NT2/D1 (cell line): ENCODE results near the gene VPS35.
"Not testable (repeated sequence)": the region's sequence is repeated elsewhere in the genome, so short reads cannot be mapped to it uniquely, and the experiment has no call there.

Experiments
- DNase-seq: peaks from one replicate; pipeline ENCODE4 v3.0.0-alpha.2; 2011; ENCODE audit warnings: low read depth, low spot score
- H3K27me3 ChIP-seq: 2 replicates; pipeline ENCODE4 v1.6.0; 2011; ENCODE audit warnings: mild to moderate bottlenecking; ENCODE audit not compliant: insufficient read length, insufficient read depth
- H3K36me3 ChIP-seq: 2 replicates; pipeline ENCODE4 v1.6.1; 2011; ENCODE audit warnings: mild to moderate bottlenecking, low read length, mixed read lengths; ENCODE audit not compliant: insufficient read depth, insufficient read length
- H3K4me1 ChIP-seq: 2 replicates; pipeline ENCODE4 v1.5.1; 2011; ENCODE audit not compliant: insufficient read depth, insufficient read length
- H3K4me3 ChIP-seq: 2 replicates; pipeline ENCODE4 v1.5.1; 2011; ENCODE audit warnings: low read depth; ENCODE audit not compliant: insufficient read length
- H3K9ac ChIP-seq: 2 replicates; pipeline ENCODE4 v1.6.0; 2011; ENCODE audit warnings: low read depth; ENCODE audit not compliant: insufficient read length
- H3K9me3 ChIP-seq: 2 replicates; pipeline ENCODE4 v1.5.1; 2011; ENCODE audit warnings: mild to moderate bottlenecking, low read length; ENCODE audit not compliant: insufficient read depth
- SUZ12 ChIP-seq: IDR thresholded peaks from 2 replicates; pipeline ENCODE4 v1.6.1; 2011; ENCODE audit not compliant: insufficient read length, insufficient read depth; ENCODE audit errors: extremely low read depth
- YY1 ChIP-seq: IDR thresholded peaks from 2 replicates; pipeline ENCODE4 v1.6.1; 2011; ENCODE audit not compliant: insufficient read length, insufficient read depth
- ZNF274 ChIP-seq: IDR thresholded peaks from 2 replicates; pipeline ENCODE4 v1.6.1; 2011; ENCODE audit warnings: mild to moderate bottlenecking, low read depth, low read length

VPS35 gene

DNA sequence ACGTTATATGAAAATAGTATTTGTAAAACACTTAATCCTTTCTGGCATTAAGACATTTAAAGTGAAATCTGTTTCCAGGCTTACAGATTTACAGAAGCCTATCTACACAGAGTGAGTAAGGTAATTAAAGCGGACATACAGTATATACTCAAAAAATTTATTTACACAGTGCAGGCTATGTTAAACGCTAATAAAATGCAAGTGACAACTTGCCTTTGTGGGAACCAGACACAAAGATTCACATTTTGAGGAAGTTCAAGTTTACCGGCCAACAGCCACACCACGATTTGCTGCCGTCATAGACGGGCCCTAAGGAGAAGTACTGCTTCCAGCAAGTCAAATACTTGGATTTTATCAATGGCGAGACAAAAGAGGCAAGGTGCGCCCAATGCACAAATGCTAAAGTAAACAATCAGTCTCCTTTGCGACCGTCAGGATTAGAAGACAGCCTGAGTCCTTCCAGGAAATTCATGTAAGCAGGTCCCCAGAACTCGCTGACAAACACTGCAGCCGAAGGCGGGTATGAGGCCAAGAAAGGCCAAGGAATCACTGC is 801 bp downstream of the VPS35 start:
- no peak for TF ChIP-seq YY1
- no peak for TF ChIP-seq ZNF274
- no peak for TF ChIP-seq SUZ12

DNA sequence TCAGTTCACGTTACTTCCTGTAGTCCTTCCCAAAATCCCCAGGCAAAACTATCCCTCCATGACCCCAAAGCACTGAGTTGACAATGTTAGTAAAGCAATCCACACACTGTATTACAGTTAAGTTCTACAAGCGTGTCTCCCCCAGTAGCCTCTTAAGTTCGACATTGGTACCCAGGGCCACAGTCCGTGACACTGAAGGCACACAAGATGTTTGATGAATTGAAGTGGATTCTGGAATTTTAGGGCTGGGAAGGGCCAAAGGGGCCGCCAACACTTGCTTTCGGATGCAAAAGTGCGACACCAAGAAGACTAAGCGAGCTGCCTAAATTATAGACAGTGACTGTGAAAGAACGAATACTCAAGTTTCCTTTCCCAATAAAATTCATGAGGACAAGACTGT is 1.5 kb downstream of the VPS35 start:
- peak overlapping the region; percentile 94 for H3K9ac ChIP-seq

More for the DNA sequence above, 801 bp downstream of the VPS35 start:
- no peaks in the 10 kb centered on the region for H3K27me3 ChIP-seq
- H3K4me1 ChIP-seq = no peaks in the 10 kb centered on the region
- no peak for DNase-seq
- peak overlapping the region; percentile 95 for H3K4me3 ChIP-seq
- H3K9me3 ChIP-seq = no peaks in the 10 kb centered on the region
- H3K9ac ChIP-seq = peak overlapping the region; percentile 94
- H3K36me3 ChIP-seq = peaks cover 35% of the 10 kb centered on the region

DNA sequence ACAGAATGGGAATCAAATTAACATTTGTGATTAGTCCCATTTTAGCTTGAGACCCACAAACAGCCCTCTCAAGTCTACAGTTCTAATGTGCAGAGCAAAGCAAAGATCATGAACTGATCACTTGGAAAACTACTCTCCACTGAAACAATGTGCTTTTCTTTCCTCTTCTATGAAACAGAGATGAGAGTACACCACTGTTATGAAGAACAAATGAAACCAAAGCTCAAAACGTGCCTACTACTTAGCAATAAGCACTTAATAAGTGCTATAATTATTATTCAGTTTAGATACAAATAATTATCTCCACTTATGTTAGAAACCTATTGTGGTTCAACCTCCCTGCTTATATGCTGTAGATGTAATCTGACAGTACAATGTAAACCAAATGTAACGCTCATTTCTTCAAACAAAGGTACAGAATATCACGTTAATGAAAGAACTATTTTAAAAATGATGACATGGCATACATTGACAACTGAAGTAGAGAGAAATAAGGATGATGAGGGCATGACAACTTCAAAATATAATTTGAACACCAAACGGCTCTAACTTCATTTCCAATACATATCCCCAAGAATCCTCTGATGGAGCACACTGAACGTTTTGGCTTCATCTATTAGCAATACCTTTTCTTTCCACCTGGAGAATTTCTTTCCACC is 2.0 kb downstream of the VPS35 start:
- peaks cover 27% of the 10 kb centered on the region for H3K36me3 ChIP-seq
- TF ChIP-seq SUZ12 = no peak
- no peaks in the 10 kb centered on the region for H3K9me3 ChIP-seq
- no peaks in the 10 kb centered on the region for H3K27me3 ChIP-seq
- no peak overlapping the region for H3K9ac ChIP-seq
- H3K4me1 ChIP-seq = no peaks in the 10 kb centered on the region
- peak overlapping the region; percentile 95 for H3K4me3 ChIP-seq
- DNase-seq = no peak

More for the DNA sequence above, 1.5 kb downstream of the VPS35 start:
- TF ChIP-seq YY1 (no peak), SUZ12 (no peak), ZNF274 (no peak)
- H3K4me3 ChIP-seq = peak overlapping the region; percentile 95
- no peaks in the 10 kb centered on the region for H3K9me3 ChIP-seq
- no peak for DNase-seq
- H3K27me3 ChIP-seq = no peaks in the 10 kb centered on the region
- peaks cover 32% of the 10 kb centered on the region for H3K36me3 ChIP-seq
- H3K4me1 ChIP-seq = no peaks in the 10 kb centered on the region

GRCh38 chr16:46681867-46682266 is 7.1 kb downstream of the VPS35 start:
- H3K4me3 ChIP-seq, H3K9me3 ChIP-seq, H3K27me3 ChIP-seq, H3K4me1 ChIP-seq, H3K9ac ChIP-seq, DNase-seq: not testable (repeated sequence)
- H3K36me3 ChIP-seq = peaks cover 51% of the 10 kb centered on the region

GRCh38 chr16:46677943-46678342 is 11.0 kb downstream of the VPS35 start:
- H3K9ac ChIP-seq, H3K27me3 ChIP-seq, DNase-seq, H3K9me3 ChIP-seq, H3K4me3 ChIP-seq, H3K4me1 ChIP-seq: not testable (repeated sequence)
- H3K36me3 ChIP-seq = peaks cover 81% of the 10 kb centered on the region

DNA sequence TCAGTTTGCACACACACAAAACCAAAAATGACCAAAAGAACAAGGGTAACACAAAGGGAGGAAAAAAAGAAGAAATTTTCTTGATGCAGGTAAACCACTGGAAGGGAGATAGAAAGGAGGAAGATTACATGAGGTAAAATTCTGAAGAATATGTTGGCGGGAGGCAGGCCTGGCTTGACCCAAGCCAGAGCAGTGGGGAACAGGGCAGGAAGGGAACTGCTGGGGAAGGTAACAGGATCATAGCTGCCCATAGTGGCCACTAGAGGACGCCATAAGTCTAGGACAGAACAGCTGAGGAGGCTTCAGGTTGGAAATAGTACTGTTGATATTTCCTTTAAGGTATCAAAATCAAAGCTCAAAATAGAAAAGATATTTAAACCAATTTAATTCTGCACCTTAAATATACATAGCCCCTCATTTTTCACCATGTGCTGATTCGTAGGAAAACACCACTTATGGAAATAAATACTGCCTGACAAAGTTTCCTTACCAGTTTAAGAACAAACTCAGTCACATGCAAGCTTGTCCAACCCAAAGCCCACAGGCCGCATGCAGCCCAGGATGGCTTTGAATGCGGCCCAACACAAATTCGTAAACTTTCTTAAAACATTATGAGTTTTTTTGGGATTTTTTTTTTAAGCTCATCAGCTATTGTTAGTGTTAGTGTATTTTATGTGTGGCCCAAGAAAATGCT is 15.5 kb downstream of the VPS35 start:
- H3K36me3 ChIP-seq = peaks cover 91% of the 10 kb centered on the region
- no peak overlapping the region for H3K9ac ChIP-seq
- peak; percentile 61 for DNase-seq
- no peaks in the 10 kb centered on the region for H3K27me3 ChIP-seq
- no peaks in the 10 kb centered on the region for H3K9me3 ChIP-seq
- H3K4me3 ChIP-seq = no peak overlapping the region
- TF ChIP-seq YY1 (no peak), ZNF274 (no peak), SUZ12 (no peak)
- no peaks in the 10 kb centered on the region for H3K4me1 ChIP-seq

GRCh38 chr16:46662123-46662522 is 26.9 kb downstream of the VPS35 start:
- Histone ChIP-seq H3K9ac (no peak overlapping the region), H3K4me3 (no peak overlapping the region), H3K27me3 (no peaks in the 10 kb centered on the region), H3K4me1 (no peaks in the 10 kb centered on the region), H3K36me3 (peaks cover 82% of the 10 kb centered on the region), H3K9me3 (no peaks in the 10 kb centered on the region)
- no peak for DNase-seq
- TF ChIP-seq SUZ12 (no peak), YY1 (no peak), ZNF274 (no peak)

DNA sequence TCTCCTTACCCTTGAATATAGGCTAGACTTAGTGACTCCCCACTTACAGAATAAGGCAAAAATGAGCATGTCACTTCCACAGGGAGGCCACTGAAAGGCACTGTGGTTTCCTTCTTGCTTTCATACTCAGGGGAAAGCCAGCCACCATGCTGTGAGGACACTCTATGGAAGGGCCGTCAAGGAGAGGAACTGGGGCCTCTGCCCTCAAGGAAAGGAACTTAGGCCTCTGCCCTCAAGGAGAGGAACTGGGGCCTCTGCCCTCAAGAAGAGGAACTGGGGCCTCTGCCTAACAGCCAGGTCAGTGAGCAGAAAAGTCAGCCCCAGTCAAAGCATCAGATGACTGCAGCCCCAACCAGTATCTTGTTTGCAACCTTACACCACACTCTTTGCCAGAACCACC is 30.1 kb downstream of the VPS35 start:
- H3K4me3 ChIP-seq = no peak overlapping the region
- TF ChIP-seq ZNF274 = no peak
- no peak for TF ChIP-seq YY1
- no peak for TF ChIP-seq SUZ12
- H3K36me3 ChIP-seq = peaks cover 68% of the 10 kb centered on the region
- DNase-seq = no peak
- no peaks in the 10 kb centered on the region for H3K27me3 ChIP-seq
- no peaks in the 10 kb centered on the region for H3K4me1 ChIP-seq
- no peak overlapping the region for H3K9ac ChIP-seq
- peaks cover 9% of the 10 kb centered on the region; the same call in 1 of the 2 replicates for H3K9me3 ChIP-seq
